ENCODE results near the gene RCSD1.
"Not testable (repeated sequence)": the region's sequence is repeated elsewhere in the genome, so short reads cannot be mapped to it uniquely, and the experiment has no call there.

RCSD1 gene, protein sequence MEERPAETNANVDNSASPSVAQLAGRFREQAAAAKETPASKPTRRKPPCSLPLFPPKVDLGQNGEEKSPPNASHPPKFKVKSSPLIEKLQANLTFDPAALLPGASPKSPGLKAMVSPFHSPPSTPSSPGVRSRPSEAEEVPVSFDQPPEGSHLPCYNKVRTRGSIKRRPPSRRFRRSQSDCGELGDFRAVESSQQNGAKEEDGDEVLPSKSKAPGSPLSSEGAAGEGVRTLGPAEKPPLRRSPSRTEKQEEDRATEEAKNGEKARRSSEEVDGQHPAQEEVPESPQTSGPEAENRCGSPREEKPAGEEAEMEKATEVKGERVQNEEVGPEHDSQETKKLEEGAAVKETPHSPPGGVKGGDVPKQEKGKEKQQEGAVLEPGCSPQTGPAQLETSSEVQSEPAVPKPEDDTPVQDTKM

DNA sequence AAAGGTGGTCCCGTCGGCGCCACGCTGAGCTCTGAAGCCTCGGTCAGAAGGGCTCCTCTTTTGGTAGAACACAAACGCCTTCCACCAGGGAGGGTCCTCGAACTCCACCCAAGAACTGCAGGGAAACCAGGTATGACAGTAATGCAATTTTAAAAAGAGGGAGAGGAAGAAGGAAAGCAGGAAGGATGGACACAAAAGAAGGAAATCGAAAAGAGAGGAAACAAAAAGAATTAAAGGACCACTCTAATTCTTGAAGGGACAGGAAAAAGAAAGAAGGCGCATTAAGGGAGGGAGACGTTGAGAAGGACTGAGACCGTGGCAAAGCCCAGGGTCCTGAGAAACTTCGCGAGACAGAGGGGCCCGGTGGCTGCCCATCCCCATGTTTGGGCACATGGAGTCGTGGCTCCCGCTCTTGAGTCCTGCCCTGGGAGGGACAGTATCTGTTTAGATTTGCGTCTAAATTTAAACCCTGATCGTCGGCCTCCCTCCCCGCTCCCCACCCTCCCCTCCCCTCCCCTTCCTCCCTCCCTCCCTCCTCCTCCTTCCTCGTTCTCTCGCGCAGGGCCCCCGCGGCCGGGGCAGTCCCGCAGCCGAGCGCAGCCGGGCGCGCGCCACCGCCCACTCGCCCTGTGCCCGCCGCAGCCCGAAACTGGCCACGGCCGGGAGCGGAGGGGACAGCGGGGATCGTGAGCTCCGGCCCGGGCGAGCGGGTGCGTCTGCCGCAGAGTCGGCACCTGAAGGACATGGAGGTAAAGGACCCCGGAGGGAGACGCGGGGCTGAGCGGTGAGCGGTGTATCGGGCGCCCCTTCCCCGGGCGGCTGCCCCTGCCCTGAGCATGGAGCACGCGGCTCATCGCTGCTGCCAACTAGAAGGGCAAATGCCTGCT is at the start of gene RCSD1:
Gene RCSD1 (plus strand): TSS at position 552 of the 887 bp plus-strand sequence. CDS start 192 bp downstream, at position 744.
- peak; percentile 65 for DNase-seq (ENCODE audit: low spot score)

DNA sequence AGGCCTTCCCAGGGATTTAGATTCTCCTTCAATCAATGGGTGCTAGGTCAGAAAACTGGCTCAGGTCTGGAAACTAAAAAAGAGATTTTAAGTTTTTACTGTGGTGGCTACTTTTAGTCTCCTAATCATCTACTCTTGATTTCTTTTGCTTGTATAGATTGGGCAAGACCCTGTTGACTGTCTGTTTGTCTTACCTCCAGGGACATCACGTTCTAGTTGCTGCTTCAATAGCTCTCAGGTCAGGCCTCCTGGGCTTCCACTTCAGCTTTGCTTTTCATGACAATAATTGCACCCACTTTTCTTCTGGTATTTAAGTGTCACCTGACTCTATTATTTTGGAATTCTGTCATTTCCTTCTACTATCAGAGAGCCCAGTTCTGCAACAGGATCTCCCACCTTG is 48.0 kb upstream of the RCSD1 start:
- no peak for DNase-seq (ENCODE audit: low spot score)

DNA sequence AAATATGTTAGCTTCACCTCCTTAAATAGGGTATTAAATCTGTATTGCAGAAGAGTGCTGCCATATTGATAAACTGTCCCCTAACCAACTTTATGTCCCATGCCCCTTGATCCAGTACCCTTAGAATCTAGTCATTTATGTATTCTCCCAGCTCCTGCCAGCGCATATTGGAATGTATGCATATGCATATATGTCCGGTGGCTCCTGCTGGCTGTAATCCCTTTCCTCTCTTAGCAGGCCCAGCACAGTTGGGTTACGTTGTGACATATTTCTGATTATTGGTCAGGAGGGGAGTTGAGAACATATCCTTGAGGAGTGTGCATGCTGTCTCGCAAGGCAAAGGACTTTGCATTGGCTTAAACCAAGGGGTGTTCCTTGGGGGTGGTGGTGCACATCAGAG is 47.3 kb upstream of the RCSD1 start:
- DNase-seq (ENCODE audit: low spot score) = no peak

DNA sequence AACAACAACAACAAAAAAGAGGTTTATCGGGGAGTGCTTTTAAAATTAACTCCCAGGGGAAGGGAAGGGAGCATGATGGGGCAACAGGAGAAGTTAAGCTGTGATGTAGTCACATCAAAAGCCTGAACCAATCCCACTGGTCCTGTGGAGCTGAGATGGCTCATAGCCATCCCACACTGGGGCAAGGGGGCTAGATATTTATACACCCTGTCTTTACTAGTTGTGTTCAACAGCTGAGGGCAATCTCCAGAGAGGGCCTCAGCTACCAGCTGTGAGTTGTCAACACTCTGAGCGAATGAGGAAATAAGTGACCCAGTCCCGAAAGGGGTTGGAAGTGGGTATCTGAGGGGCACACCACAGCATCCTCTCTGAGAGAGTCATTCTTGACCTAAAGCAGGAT is 45.5 kb upstream of the RCSD1 start:
- no peak for DNase-seq (ENCODE audit: low spot score)

DNA sequence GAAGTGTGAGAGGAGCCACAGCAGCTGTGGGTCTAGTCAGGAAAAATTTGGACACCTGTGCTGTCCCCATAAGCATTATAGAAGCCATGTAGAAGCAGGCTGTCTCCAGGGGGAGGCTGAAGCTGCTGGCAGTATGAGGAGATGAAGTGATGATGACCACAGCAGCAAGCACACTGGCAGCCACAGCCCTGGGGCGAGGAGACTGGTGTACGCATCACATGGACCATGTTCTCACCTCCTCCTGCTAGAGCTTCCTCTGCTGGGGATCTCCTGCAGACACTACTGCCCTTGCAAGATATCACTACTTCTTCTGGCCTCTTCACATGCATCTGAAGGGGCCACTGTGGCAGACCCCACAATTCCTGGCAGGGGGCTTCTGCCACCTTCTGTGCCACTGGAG is 42.7 kb upstream of the RCSD1 start:
- DNase-seq (ENCODE audit: low spot score) = no peak

DNA sequence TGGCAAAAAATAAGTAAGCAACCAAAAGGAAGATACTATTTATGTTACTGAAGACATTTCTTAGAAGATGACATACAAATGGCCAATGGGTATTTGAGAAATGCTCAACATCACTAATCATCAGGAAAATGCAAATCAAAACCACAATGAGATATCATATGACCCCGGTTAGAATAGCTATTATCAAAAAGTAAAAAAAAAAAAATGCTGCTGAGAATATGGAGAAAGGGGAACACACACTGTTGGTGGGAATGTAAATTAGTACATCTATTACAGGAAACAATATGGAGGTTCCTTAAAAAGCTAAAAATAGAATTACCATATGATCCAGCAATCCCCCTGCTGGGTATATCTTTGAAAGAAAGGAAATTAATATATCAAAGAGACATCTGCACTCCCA is 42.2 kb upstream of the RCSD1 start:
- no peak for DNase-seq (ENCODE audit: low spot score)

DNA sequence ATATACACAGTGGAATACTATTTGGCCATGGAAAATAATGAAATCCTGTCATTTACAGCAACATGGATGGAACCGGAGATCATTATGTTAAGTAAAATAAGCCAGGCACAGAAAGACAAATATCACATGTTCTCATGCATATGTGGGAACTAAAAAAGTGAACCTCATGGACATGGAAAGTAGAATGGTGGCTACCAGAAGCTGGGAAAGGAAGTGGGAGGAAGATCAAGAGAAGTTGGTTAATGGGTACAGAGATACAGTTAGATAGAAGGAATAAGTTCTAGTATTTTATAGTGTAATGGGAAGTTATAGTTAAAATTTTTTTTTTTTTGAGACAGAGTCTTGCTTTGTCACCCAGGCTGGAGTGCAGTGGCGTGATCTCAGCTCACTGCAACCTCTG is 41.7 kb upstream of the RCSD1 start:
- DNase-seq (ENCODE audit: low spot score) = no peak

DNA sequence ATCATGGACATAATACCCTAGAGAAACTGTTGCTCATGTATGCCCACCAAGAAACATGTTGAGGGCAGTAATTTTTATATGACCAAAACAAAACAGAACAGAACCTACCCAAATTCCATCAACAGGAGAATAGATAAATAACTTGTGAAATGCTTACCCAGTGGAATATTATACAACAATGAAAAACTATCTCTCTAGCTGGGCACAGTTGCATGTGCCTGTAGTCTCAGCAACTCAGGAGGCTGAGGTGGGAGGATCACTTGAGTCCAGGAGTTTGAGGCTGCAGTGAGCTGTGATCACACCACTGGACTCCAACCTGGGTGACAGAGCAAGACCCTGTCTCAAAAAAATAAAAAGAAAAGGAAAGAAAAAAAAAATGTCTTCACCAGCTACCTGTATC is 37.6 kb upstream of the RCSD1 start:
- no peak for DNase-seq (ENCODE audit: low spot score)

DNA sequence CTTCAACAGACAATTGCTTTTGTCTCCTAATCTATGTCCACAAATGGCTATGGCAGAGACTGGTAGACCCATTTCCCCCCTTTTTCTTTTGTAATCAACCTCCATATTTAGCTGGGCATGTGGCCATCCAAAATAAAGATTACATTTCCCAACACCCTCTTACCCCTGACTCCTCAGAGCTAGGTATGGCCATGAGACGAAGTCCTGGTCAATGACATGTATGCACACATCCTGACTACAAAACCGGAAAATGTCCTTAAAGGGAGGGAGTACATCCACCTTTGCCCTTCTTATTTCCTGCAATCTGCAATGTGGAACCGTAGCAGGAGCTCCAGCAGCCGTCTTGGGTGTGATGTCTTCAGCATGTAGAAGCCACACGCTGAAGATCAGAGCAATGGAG is 36.2 kb upstream of the RCSD1 start:
- DNase-seq (ENCODE audit: low spot score) = no peak

DNA sequence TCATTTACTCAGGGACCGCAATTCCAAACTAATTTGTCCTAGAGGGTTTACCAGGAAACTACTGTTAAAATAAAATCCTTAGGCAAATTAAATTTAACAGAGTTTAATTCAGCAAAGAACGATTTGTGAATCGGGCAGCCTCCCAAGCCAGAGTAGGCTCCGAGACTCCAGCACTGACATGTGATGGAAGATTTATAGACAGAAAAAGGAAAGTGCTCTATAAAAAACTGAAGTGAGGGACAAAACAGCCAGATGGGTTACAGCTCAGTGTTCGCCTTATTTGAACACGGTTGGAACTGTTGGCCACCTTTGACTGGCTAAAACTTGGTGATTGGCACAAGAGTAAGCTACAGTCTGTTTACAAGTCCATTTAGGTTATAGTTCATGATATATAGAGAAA is 35.2 kb upstream of the RCSD1 start:
- DNase-seq (ENCODE audit: low spot score) = no peak

DNA sequence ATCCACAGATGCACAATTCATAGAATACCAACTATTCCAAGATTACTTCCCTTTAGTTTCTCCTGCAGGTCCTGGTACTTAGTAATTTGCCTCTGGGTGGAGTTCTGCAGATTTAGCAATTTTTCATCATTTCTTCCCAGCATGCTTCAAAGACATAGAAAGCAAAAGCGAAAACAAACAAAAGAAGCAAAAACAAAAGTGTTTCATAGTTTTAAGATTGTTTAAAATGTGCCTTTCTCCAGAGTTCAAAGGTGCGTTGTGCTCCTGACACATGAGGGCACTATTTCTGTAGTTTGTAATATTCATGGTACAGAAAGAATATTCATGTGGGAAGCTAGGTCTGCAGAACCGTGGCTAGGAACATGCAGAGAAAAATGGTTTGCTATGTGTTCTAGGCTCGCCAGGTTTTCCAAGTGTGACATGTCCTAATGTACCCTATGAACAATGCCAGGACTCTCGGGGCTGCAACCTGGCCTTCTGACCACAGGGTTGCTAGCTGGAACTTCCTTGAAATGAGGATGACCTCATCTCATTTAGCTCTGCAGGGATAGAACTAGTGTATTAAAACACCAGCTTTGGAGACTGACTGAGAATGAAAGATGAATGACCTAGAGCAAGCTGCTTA is 30.0 kb upstream of the RCSD1 start:
- no peak for DNase-seq (ENCODE audit: low spot score)

DNA sequence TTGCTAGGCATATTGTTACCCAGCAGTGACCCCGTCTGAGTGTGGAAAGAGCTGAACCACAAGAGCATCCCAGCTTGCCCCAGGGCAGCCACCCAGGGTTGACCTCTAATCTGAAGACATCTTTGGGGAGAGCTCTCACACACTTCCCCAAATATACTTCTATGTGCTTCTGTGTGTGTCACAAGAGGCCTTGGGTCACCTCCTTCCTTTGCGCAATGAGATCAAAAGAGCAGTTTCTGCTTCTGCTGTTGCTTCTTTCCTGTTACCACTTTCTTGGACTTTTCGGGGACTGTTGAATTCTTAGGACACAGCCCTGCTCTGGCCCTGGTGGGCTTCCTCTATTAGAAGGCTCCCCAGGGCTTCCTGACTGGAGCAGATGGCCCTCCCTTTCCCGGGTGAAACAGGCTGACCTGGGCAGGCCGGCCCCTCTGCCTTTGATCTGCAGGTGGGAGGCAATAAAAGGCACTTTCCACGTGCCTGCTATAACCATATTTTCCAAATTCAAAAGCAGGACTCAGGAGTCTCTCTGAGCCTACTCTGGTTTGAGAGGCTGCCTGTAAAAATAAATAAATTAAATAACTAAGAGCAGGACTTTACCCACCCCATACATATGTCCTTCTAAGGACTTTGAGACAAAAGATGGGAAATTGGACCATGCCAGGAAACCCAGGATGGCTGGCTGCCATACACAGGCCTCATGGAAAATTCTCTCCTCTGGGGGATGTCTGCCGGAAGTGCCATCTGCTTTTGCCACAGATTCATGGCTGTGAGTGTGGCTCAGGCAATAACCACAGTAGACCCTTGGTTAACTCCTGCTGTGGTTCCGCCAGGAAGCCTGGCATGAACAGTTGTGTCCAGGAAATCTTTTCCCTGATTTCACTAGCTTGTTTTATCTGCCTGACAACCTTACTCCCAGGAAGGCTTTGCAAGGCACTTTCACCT is 28.3 kb upstream of the RCSD1 start:
- DNase-seq (ENCODE audit: low spot score) = no peak

DNA sequence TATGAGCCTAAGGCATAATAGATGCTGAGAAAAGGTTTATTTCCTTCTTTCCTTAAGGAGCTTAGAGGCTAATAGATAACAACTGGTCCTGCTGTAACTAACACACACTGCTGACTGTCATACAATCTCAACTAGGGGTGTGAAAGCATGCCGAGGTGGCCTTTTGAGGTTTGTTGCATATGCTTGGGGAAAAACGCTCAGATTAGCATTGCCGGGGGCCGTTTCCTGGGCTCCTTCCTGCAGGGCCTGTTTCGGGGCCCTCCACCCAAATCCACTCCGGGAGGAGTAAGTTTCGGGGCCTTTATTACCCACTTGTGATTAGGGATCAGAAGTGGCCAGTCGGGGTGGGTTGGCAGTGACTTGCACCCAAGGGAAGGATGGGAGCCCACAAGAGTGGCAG is 27.2 kb upstream of the RCSD1 start:
- no peak for DNase-seq (ENCODE audit: low spot score)

DNA sequence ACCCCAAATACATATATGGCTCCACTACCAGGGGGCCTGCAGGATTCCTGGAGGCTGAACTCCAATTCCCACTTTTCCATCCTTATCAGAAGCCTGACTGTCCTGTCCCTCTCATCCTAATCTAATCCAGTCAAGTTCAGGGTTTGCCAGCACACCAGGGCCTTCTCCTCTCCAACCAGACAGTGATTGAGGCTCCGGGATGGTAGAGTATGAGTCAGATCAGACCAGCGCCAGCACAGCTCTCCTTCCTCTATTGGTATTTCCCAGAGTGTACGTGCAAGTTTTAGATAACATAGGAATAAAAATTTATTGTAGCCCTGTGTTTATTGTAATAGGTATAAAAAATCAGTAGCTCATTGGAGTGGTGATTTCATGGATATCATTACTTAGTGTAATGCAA is 24.5 kb upstream of the RCSD1 start:
- DNase-seq (ENCODE audit: low spot score) = no peak

DNA sequence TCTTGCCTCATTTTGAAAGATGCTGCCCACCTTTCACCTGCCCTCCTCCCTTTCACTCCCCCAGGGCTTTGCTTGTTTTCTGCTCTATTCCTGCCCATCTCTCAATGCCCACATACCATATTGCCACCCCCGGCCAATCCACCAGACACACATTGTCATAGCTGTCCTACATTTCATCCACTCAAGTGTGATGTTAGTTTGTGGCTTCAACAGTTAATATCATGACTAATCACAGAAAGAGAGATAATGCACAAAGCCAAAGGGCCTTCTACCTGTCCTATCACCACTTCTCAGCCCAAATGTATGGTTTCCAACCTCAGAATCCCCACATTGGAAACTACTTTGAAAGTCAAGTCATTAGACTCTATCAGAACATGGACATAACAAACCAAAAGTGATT is 18.0 kb upstream of the RCSD1 start:
- DNase-seq (ENCODE audit: low spot score) = no peak

DNA sequence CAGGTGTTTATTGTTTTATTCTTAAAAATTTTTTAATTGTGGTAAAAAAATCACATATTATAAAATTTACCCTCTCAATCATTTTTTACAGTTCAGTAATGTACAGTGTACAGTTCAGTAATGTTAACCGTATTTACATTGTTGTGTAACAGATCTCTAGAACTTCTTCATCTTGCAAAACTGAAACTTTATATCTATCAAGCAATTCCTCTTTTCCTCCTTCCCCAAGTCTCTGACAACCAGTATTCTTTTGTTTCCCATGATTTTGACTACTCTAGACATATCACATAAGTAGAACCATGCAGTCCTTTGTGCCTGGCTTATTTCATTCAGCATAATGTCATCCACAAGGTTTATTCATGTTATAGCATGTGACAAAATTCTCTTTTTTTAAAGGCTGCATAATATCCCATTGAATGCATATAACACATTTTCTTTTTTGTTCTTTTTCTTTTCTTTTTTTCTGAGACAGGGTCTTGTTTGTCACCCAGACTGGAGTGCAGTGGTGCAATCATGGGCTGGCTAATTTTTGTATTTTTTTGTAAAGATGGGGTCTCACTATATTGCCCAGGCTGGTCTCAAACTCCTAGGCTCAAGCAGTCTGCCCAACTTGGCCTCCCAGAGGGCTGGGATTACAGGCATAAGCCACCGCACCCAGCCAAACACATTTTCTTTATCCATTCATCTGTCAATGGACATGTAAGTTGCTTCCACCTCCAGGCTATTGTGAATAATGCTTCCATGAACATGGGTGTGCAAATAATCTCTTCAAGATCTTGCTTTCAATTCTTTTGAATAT is 17.2 kb upstream of the RCSD1 start:
- DNase-seq (ENCODE audit: low spot score) = no peak

DNA sequence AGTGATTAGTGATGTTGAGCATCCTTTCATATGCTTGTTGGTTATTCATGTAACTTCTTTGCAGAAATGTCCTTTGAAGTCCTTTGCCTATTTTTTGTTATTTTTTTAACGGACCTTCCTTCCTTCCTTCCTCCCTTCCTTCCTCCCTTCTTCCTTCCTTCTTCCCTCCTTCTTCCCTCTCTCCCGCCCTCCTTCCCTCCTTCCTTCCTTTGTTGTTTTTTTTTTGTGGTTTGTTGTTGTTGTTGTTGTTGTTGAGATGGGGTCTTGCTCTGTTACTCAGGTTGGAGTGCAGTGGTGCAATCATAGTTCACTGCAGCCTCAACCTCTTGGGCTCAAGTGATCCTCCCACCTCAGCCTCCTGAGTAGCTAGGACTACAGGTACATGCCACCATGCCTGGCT is 16.0 kb upstream of the RCSD1 start:
- not testable (repeated sequence) for DNase-seq (ENCODE audit: low spot score)

DNA sequence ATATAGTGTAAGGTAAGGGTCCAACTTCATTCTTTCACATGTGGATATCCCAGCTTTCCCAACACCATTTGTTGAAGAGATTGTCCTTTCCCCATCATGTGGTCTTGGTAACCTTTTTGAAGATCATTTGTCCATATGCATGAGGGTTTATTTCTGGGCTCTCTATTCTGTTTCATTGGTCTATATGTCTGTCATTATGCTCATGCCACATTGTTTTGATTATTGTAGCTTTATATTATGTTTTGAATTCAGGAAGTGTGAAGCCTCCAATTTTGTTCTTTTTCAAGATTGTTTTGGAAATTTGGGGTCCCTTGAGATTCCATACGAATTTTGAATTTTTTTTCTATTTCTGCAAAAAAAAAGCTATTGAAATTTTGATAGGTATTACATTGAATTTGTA is 15.2 kb upstream of the RCSD1 start:
- no peak for DNase-seq (ENCODE audit: low spot score)

DNA sequence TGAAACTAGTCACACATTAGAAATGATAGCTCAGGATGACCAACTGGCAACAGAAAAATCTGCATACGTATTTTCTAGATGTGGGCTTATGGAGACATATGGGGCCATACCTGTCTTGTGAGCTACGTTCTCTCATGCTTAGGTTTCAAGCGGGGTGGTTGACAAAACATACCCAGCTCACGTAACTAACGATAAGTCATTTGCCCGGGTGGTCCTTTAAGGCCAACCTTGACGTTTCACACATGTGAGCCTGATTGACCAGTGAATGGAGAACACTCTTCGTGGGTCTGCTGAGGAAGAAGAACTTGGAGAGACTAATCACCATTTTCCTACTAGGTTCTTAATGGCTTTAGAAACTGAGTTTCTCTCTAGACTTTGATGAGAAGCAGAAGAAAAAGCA is 13.5 kb upstream of the RCSD1 start:
- no peak for DNase-seq (ENCODE audit: low spot score)

Measured in iPS-NIHi11 (cell line).